ENCODE results near the gene CADPS2. TPM values are rescaled to one million over a fixed set of nuclear protein-coding genes. Genes with fewer than 3 reads are reported as not detected.

CADPS2 gene
- total RNA-seq (2014; rRNA removed; shearing (Covaris generic); ENCODE audit: low replicate concordance) = not detected in 2 replicates

GRCh38 chr7:122886357-122887081 lies at the start of gene CADPS2:
CADPS2 (minus strand) TSS chr7:122886460; CDS start chr7:122886337, 123 bp downstream.
- H4K20me1 ChIP-seq (ENCODE audit: insufficient read depth, low read depth, low read length) = no peaks in the 10 kb centered on the region
- no peak for DNase-seq
- H2AFZ ChIP-seq (ENCODE audit: low read length) = no peak within 1 kb of the TSS
- no peak within 1 kb of the TSS for H3K27ac ChIP-seq (ENCODE audit: low read length)
- H3K9me2 ChIP-seq (replicated peaks; ENCODE audit: insufficient read depth, low read length) = no peaks in the 10 kb centered on the region
- H3K9ac ChIP-seq (ENCODE audit: low read length) = no peak within 1 kb of the TSS
- no peak within 1 kb of the TSS for H3K4me3 ChIP-seq (ENCODE audit: low read length)
- H3K27me3 ChIP-seq (ENCODE audit: low read length) = no peaks in the 10 kb centered on the region
- no peaks in the 10 kb centered on the region for H3K79me2 ChIP-seq (ENCODE audit: low read length)
- no peaks in the 10 kb centered on the region for H3K4me1 ChIP-seq (ENCODE audit: low read length)
- no peaks in the 10 kb centered on the region for H3K36me3 ChIP-seq (ENCODE audit: insufficient read depth, low read length)
- no peak within 1 kb of the TSS for H3K4me2 ChIP-seq (ENCODE audit: low read depth, low read length, poor library complexity, severe bottlenecking)
- H3K9me3 ChIP-seq (ENCODE audit: low read length) = 0 out of 2 replicates have a peak, but pooled peaks cover 3% of the 10 kb centered on the region

- Histone ChIP-seq H3K36me3 (ENCODE audit: insufficient read depth, low read length) (no peaks in the 10 kb centered on the region), H3K27me3 (ENCODE audit: low read length) (no peaks in the 10 kb centered on the region), H3K4me1 (ENCODE audit: low read length) (no peaks in the 10 kb centered on the region), H3K4me2 (ENCODE audit: low read depth, low read length, poor library complexity, severe bottlenecking) (no peak overlapping the region), H3K79me2 (ENCODE audit: low read length) (no peaks in the 10 kb centered on the region), H3K27ac (ENCODE audit: low read length) (no peak overlapping the region), H3K4me3 (ENCODE audit: low read length) (no peak overlapping the region), H2AFZ (ENCODE audit: low read length) (no peak overlapping the region), H3K9ac (ENCODE audit: low read length) (no peak overlapping the region), H3K9me3 (ENCODE audit: low read length) (peaks cover 13% of the 10 kb centered on the region), H3K9me2 (replicated peaks; ENCODE audit: insufficient read depth, low read length) (no peaks in the 10 kb centered on the region), H4K20me1 (ENCODE audit: insufficient read depth, low read depth, low read length) (no peaks in the 10 kb centered on the region)
- no peak for DNase-seq
Measured at GRCh38 chr7:122935620-122936019, 49.4 kb upstream of the CADPS2 start.

- H3K4me1 ChIP-seq (ENCODE audit: low read length) = no peaks in the 10 kb centered on the region
- H3K36me3 ChIP-seq (ENCODE audit: insufficient read depth, low read length) = no peaks in the 10 kb centered on the region
- no peak overlapping the region for H3K4me2 ChIP-seq (ENCODE audit: low read depth, low read length, poor library complexity, severe bottlenecking)
Measured at GRCh38 chr7:122919643-122920181, 33.5 kb upstream of the CADPS2 start.

GRCh38 chr7:122914812-122915211 lies 28.6 kb upstream of the CADPS2 start:
- H2AFZ ChIP-seq (ENCODE audit: low read length) = no peak overlapping the region

More at GRCh38 chr7:122919643-122920181, 33.5 kb upstream of the CADPS2 start:
- H3K9me3 ChIP-seq (ENCODE audit: low read length) = no peaks in the 10 kb centered on the region
- no peak overlapping the region for H3K9ac ChIP-seq (ENCODE audit: low read length)
- DNase-seq = no peak
- H4K20me1 ChIP-seq (ENCODE audit: insufficient read depth, low read depth, low read length) = no peaks in the 10 kb centered on the region
- no peak overlapping the region for H3K27ac ChIP-seq (ENCODE audit: low read length)
- H3K4me3 ChIP-seq (ENCODE audit: low read length) = no peak overlapping the region
- H3K9me2 ChIP-seq (replicated peaks; ENCODE audit: insufficient read depth, low read length) = no peaks in the 10 kb centered on the region
- no peak overlapping the region for H2AFZ ChIP-seq (ENCODE audit: low read length)
- H3K27me3 ChIP-seq (ENCODE audit: low read length) = no peaks in the 10 kb centered on the region
- H3K79me2 ChIP-seq (ENCODE audit: low read length) = no peaks in the 10 kb centered on the region

GRCh38 chr7:122913608-122914007 lies 27.3 kb upstream of the CADPS2 start:
- no peaks in the 10 kb centered on the region for H3K9me2 ChIP-seq (replicated peaks; ENCODE audit: insufficient read depth, low read length)
- DNase-seq = no peak
- no peak overlapping the region for H3K4me3 ChIP-seq (ENCODE audit: low read length)
- H3K27ac ChIP-seq (ENCODE audit: low read length) = no peak overlapping the region
- no peaks in the 10 kb centered on the region for H3K4me1 ChIP-seq (ENCODE audit: low read length)
- H3K9me3 ChIP-seq (ENCODE audit: low read length) = 0 out of 2 replicates have a peak, but pooled peaks cover 3% of the 10 kb centered on the region
- no peaks in the 10 kb centered on the region for H3K27me3 ChIP-seq (ENCODE audit: low read length)
- H3K9ac ChIP-seq (ENCODE audit: low read length) = no peak overlapping the region
- H2AFZ ChIP-seq (ENCODE audit: low read length) = no peak overlapping the region
- no peaks in the 10 kb centered on the region for H3K36me3 ChIP-seq (ENCODE audit: insufficient read depth, low read length)
- H3K4me2 ChIP-seq (ENCODE audit: low read depth, low read length, poor library complexity, severe bottlenecking) = no peak overlapping the region
- no peaks in the 10 kb centered on the region for H3K79me2 ChIP-seq (ENCODE audit: low read length)
- no peaks in the 10 kb centered on the region for H4K20me1 ChIP-seq (ENCODE audit: insufficient read depth, low read depth, low read length)

More at GRCh38 chr7:122914812-122915211, 28.6 kb upstream of the CADPS2 start:
- H3K79me2 ChIP-seq (ENCODE audit: low read length) = no peaks in the 10 kb centered on the region
- no peak overlapping the region for H3K4me3 ChIP-seq (ENCODE audit: low read length)
- H3K4me2 ChIP-seq (ENCODE audit: low read depth, low read length, poor library complexity, severe bottlenecking) = no peak overlapping the region
- no peak overlapping the region for H3K9ac ChIP-seq (ENCODE audit: low read length)
- H3K27ac ChIP-seq (ENCODE audit: low read length) = no peak overlapping the region
- H3K9me2 ChIP-seq (replicated peaks; ENCODE audit: insufficient read depth, low read length) = no peaks in the 10 kb centered on the region
- no peaks in the 10 kb centered on the region for H3K4me1 ChIP-seq (ENCODE audit: low read length)
- DNase-seq = no peak
- H3K9me3 ChIP-seq (ENCODE audit: low read length) = 0 out of 2 replicates have a peak, but pooled peaks cover 3% of the 10 kb centered on the region
- no peaks in the 10 kb centered on the region for H4K20me1 ChIP-seq (ENCODE audit: insufficient read depth, low read depth, low read length)
- no peaks in the 10 kb centered on the region for H3K27me3 ChIP-seq (ENCODE audit: low read length)
- H3K36me3 ChIP-seq (ENCODE audit: insufficient read depth, low read length) = no peaks in the 10 kb centered on the region

GRCh38 chr7:122902751-122903495 lies 16.7 kb upstream of the CADPS2 start:
- DNase-seq = no peak
- Histone ChIP-seq H3K9me3 (ENCODE audit: low read length) (no peaks in the 10 kb centered on the region), H3K4me1 (ENCODE audit: low read length) (no peaks in the 10 kb centered on the region), H3K4me2 (ENCODE audit: low read depth, low read length, poor library complexity, severe bottlenecking) (no peak overlapping the region), H3K9ac (ENCODE audit: low read length) (no peak overlapping the region), H3K27me3 (ENCODE audit: low read length) (no peaks in the 10 kb centered on the region), H4K20me1 (ENCODE audit: insufficient read depth, low read depth, low read length) (no peaks in the 10 kb centered on the region), H3K36me3 (ENCODE audit: insufficient read depth, low read length) (no peaks in the 10 kb centered on the region), H3K79me2 (ENCODE audit: low read length) (no peaks in the 10 kb centered on the region), H2AFZ (ENCODE audit: low read length) (no peak overlapping the region), H3K4me3 (ENCODE audit: low read length) (no peak overlapping the region), H3K27ac (ENCODE audit: low read length) (no peak overlapping the region), H3K9me2 (replicated peaks; ENCODE audit: insufficient read depth, low read length) (no peaks in the 10 kb centered on the region)

- Histone ChIP-seq H3K36me3 (ENCODE audit: insufficient read depth, low read length) (no peaks in the 10 kb centered on the region), H3K9ac (ENCODE audit: low read length) (no peak overlapping the region), H3K9me3 (ENCODE audit: low read length) (no peaks in the 10 kb centered on the region; the same call in 1 of the 2 replicates), H3K79me2 (ENCODE audit: low read length) (no peaks in the 10 kb centered on the region), H3K27ac (ENCODE audit: low read length) (no peak overlapping the region), H4K20me1 (ENCODE audit: insufficient read depth, low read depth, low read length) (no peaks in the 10 kb centered on the region), H3K27me3 (ENCODE audit: low read length) (no peaks in the 10 kb centered on the region), H3K4me2 (ENCODE audit: low read depth, low read length, poor library complexity, severe bottlenecking) (no peak overlapping the region), H3K4me3 (ENCODE audit: low read length) (no peak overlapping the region), H3K9me2 (replicated peaks; ENCODE audit: insufficient read depth, low read length) (no peaks in the 10 kb centered on the region), H2AFZ (ENCODE audit: low read length) (no peak overlapping the region), H3K4me1 (ENCODE audit: low read length) (no peaks in the 10 kb centered on the region)
- DNase-seq = no peak
Measured at GRCh38 chr7:122901250-122901649, 15.0 kb upstream of the CADPS2 start.

GRCh38 chr7:122896509-122896908 lies 10.2 kb upstream of the CADPS2 start:
- Histone ChIP-seq H3K9me3 (ENCODE audit: low read length) (no peaks in the 10 kb centered on the region; the same call in 1 of the 2 replicates), H3K79me2 (ENCODE audit: low read length) (no peaks in the 10 kb centered on the region), H3K4me1 (ENCODE audit: low read length) (no peaks in the 10 kb centered on the region), H3K27ac (ENCODE audit: low read length) (no peak overlapping the region), H3K36me3 (ENCODE audit: insufficient read depth, low read length) (no peaks in the 10 kb centered on the region), H3K4me2 (ENCODE audit: low read depth, low read length, poor library complexity, severe bottlenecking) (no peak overlapping the region), H2AFZ (ENCODE audit: low read length) (no peak overlapping the region), H3K9me2 (replicated peaks; ENCODE audit: insufficient read depth, low read length) (no peaks in the 10 kb centered on the region), H3K27me3 (ENCODE audit: low read length) (no peaks in the 10 kb centered on the region), H3K9ac (ENCODE audit: low read length) (no peak overlapping the region), H4K20me1 (ENCODE audit: insufficient read depth, low read depth, low read length) (no peaks in the 10 kb centered on the region), H3K4me3 (ENCODE audit: low read length) (no peak overlapping the region)
- no peak for DNase-seq

Data from Karpas-422 (cell line).